Astrocyte of the spinal cord (primary cell): Measurements from ENCODE around the gene SMIM20.
A peak's percentile ranks its signal among the peaks of the same experiment; 100 is the strongest.

Experiments
- DNase-seq: peaks from one replicate; pipeline ENCODE4 v3.0.0; 2011; ENCODE audit warnings: low read depth, low spot score
- H3K4me3 ChIP-seq: 2 replicates; pipeline ENCODE4 v1.5.1; 2011; ENCODE audit warnings: low read depth, mild to moderate bottlenecking, low read length, moderate library complexity
- in situ Hi-C: cut with HindIII; loops from 2 replicates; pipeline ENCODE4 v1.10.0; 2017; ENCODE audit warnings: low sequenced_read_pairs
- TF ChIP-seq, protein P1 (sequence below): IDR thresholded peaks from 2 replicates; pipeline ENCODE4 v1.5.1; 2012; ENCODE audit warnings: low read depth, mild to moderate bottlenecking, low read length, inconsistent platforms

SMIM20 gene

DNA sequence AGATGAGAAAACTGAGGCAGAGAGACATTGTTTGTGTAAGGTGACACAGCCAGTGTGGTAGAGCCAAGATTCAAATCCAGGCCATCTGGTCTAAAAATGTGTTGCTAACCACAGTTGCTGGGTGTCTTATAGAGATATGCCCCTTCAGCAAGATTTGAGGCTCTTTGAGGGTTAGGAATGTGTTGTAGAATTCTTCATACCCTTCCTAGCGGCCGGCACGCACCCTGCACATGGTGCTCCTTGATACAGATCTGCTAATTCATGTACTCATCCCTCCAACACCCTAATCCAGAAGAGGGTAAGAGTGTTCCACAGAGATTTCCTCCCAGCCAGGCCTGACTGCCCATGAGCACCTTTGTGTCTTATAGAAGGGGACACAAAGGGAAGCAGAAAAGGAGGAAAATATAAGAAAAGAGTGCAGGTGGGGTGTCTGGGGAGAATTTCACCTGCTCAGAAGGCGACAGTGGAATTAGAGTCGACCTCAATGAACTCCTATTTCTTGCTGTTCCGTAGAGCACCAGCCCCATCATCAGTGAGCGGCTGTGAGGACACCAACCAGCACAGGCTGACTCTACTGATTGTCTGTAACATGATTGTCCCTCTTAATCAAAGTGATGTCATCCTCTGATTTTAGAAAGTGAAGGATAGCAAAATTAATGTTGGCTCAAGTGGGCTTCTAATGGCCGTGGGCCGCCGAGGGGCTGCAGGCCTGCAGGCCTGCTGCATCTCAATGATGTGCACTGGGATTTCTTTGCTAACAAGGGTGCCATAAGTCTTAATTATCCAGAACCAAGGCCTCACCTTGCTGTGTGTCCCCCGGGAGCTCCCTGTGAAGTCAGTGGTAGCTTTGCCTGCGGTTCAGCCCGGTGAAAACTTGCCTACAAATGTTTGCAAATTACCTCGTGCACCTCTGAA lies 24.2 kb upstream of the SMIM20 start:
- no peak overlapping the region for H3K4me3 ChIP-seq
- in situ Hi-C loops = no loop called here
- TF ChIP-seq, protein P1, sequence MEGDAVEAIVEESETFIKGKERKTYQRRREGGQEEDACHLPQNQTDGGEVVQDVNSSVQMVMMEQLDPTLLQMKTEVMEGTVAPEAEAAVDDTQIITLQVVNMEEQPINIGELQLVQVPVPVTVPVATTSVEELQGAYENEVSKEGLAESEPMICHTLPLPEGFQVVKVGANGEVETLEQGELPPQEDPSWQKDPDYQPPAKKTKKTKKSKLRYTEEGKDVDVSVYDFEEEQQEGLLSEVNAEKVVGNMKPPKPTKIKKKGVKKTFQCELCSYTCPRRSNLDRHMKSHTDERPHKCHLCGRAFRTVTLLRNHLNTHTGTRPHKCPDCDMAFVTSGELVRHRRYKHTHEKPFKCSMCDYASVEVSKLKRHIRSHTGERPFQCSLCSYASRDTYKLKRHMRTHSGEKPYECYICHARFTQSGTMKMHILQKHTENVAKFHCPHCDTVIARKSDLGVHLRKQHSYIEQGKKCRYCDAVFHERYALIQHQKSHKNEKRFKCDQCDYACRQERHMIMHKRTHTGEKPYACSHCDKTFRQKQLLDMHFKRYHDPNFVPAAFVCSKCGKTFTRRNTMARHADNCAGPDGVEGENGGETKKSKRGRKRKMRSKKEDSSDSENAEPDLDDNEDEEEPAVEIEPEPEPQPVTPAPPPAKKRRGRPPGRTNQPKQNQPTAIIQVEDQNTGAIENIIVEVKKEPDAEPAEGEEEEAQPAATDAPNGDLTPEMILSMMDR = no peak
- no peak for DNase-seq

DNA sequence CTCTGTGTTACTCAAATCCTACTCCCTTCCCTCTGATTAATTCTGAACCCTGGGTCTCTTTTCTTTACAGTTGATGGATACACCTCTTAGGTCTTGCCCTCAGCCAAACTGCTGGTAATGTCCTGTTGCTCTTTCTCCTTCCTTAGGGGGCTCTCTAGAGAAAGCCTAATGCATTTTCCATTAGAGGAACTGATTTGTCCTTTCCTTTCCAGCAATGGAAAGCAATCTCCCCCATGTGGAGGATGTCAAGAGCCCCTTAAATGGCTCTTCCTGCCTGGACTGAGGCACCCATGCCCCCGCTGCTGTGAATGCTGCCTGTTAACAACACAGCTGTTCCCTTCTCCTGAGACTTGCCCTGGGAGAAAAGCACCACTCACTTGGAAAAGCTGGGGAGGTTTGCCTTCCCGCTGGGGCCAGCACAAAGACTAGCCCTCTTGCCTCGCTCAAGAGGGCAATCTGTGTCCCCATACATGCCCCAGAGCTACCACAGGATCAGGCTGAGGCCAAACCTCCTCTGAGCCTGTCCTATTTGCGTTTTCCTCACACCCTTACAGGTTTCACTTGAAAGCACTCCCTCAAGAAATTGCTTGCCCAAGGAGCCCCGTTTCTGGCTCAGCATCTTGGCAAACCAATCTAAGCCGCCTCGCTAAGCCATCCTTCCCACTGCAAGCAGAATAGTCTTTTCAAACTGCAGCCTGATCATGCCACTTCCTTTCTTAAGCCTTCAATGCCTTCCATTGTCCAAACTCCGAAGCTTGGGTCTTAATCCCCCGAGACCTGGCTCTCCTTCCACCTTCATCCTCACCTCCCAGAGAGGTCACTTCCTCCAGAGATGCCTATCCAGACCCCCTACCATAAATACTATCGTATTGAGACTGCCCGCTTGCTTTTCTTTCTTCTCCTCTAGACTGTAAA lies 23.2 kb upstream of the SMIM20 start:
- TF ChIP-seq, protein P1 = peak; percentile 0

DNA sequence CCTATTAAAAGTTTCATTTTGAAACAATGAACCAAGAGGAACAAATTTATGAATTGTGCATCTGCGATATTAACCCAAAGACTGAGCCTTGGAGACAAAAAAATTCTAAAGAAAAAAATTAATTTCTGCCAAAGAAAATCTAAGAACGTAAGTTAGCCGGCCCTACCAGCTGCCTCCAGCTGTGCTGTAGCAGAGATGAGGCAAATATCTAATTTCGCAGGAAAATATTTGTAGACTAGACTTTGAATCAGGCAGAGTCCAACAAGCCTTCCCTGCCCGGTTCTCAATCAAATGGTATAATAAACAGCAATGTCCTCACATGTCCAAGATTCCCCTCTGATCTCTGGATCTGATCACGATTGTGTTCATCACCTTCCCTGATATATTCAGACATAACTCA lies 21.2 kb upstream of the SMIM20 start:
- no peak overlapping the region for H3K4me3 ChIP-seq
- in situ Hi-C loops = no loop called here
- TF ChIP-seq, protein P1 = no peak
- no peak for DNase-seq

More for the DNA sequence above, 23.2 kb upstream of the SMIM20 start:
- no peak for DNase-seq
- no peak overlapping the region for H3K4me3 ChIP-seq
- in situ Hi-C loops = no loop called here

DNA sequence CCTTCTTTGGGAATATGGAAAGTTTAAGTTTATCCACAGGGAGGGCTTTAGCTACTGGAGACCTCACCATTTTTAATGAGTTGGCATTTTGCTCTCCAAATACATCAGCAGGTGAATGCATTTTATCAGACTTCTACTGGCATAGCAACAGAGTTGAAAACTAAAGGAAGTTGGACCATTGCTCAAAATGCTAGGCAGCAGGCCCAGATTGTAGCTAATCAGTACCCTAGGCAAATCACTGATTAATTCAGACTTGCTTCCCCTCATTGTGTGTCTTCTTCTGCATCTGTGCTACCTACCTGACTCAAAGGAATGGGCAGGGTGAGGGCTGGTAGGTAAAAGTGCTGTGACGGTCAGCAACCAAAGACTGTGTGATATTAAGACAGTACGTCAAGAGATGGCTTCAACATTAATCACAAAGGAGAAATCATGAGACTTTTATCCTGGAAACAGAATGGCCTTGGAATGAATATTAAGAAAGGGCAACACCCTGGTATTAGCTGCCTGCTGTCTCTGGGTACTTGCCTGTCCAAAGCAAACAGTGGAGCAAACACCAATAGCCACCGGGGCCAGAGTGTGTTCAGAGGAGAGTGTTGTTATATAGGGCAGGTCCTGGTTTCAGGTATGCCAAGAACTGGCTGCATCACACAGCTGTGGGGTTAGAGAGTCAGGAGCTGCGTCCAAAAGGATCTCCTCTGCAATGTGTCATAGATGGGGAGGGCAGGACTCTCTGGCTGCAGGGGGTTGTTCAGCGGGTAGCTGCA lies 17.1 kb upstream of the SMIM20 start:
- H3K4me3 ChIP-seq = no peak overlapping the region
- TF ChIP-seq, protein P1 = no peak
- no peak for DNase-seq
- in situ Hi-C loops = no loop called here

DNA sequence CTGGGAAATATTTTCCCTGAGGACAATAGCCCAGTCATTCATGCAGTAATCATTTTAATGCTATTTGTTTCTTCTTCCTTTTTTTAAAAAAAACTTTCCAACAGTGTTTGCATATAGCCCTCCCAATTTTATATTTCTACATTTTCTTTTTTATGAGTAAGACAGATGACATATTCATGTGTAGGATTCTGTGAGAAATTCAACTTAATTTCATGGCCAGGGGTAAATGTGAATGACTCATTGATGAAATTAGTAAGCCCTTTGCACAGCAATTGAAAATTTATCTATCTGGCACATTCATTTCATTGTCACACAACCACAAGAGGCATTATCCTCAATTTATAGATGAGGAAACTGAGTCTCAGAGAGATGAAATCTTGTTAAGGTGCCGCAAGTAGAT lies 13.7 kb upstream of the SMIM20 start:
- TF ChIP-seq, protein P1 = no peak
- H3K4me3 ChIP-seq = no peak overlapping the region
- no peak for DNase-seq
- in situ Hi-C loops = no loop called here

DNA sequence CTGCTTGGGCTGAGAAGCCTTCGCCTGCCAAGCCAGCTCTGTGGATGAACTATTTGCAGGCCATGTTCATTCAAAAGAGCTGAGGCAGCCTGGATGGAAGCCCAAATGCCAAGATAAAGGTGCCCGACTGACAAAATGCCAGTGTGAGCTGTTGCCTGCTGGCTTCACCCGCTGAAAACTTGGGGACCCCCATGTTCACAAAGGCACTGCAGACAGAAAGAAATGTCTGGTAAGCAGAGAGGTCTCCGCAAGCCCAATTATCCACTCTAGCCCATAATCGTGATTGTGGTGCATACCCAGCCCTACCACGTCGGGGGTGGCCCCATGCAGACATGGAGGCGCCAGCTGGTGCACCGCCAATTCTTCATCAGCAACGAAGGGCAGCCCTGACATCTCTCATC lies 13.0 kb upstream of the SMIM20 start:
- TF ChIP-seq, protein P1 = no peak
- DNase-seq = no peak
- no peak overlapping the region for H3K4me3 ChIP-seq
- in situ Hi-C loops = no loop called here
